HG03521 (cell line): ENCODE results near the gene VPS45.
"Not testable (repeated sequence)": the region's sequence is repeated elsewhere in the genome, so short reads cannot be mapped to it uniquely, and the experiment has no call there.

Source experiments
- ATAC-seq: cut with Tn5 transposase; IDR thresholded peaks from one replicate; pipeline ENCODE4 v1.9.1; 2021; ENCODE audit warnings: mild to moderate bottlenecking, moderate library complexity; ENCODE audit not compliant: unreplicated experiment

Gene VPS45

DNA sequence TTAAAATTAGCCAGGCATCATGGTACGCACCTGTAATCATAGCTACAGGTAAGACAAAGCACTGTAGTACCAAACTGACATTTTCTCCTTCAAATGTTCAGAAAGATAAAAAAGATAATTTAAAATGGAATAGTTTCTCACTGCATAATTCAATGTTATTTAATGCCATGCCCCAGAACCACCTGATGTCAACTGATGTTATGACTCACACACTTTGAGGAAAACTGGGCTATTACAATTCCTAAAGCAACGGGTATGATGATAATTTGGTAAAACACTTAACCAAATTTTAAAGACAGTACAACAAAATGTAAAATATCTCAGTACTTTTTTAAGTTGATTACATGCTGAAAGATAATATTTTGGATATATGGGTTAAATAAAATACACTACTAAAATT, 59.2 kb downstream of the VPS45 start:
- no peak for ATAC-seq

DNA sequence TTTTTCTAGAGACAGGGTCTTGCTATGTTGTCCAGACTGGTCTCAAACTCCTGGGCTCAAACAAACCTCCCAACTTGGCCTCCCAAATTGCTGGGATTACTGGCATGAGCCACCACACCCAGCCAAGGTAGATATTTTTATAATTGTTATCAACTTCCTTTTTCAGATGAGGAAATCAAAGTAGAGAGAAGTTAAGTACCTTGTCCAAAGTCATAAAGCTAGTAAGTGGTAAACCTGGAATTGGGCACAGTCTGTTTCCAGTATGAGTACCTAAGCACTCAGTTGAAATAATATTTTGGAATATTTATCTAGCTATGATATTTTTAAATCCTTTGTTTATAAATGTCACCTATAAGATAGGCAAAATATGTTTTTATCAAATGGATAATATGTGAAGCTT, 59.9 kb downstream of the VPS45 start:
- no peak for ATAC-seq

DNA sequence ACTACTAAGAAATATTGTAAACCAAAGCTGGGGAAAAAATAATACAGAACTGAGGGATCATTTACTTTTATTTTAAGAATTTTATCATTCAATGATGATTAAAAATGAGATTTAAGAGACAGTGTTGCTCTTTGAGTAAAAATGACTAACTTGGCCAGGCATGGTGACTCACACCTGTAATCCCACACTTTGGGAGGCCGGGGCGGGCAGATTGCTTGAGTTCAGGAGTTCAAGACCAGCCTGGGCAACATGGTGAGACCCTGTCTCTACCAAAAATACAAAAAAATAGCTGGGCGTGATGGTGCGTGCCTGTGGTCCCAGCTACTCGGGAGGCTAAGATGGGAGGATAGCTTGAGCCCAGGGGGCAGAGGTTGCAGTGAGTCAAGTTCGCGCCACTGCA, 60.3 kb downstream of the VPS45 start:
- ATAC-seq, result no peak

DNA sequence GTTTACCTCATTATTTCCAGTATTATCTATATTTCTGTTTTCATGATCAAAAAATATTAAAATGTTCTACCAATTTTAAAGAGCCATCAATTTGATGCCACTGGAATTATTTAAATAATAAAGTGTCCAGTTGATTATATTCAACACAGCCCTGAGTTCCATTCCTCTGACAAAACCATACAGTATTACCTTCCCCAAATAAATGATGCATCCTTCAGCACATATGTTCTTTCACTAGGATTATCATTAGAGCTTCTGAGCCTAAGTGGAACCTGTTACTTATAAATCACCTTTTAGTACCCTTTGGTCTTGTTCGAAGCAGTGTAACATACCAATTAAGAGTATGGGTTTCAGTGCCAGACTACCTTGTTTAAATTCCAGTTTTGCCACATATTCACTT, 64.8 kb downstream of the VPS45 start:
- no peak for ATAC-seq

DNA sequence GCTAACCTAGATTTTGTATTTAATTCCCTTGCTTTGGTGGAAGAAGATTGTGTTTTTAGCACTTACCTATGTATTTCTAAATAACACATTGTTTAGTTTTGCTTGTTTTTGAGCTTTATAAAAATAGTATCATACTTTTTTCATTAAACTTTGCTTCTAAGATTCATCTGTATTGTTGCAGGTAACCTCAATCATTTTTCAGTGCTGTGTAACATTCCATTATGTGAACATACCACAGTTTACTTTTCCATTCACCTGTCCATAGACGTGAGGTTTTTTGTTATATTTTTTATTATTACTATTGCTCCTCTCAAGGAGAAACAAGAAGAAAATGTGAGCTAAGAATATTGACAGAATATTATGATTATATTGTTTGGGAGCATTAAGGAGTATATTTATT, 67.0 kb downstream of the VPS45 start:
- ATAC-seq, result no peak

DNA sequence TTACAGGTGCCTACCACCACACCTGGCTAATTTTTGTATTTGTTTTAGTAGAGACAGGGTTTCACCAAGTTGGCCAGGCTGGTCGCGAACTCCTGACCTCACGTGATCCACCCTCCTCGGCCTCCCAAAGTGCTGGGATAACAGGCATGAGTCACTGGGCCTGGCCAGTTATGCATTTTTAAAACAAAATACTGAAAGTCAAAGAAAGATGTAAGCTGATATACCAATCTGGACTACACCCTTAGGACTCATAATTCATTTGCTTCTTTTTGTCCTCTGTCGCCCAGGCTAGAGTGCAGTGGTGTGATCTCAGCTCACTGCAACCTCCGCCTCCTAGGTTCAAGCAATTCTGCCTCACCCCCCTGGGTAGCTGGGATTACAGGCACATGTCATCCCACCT, 67.8 kb downstream of the VPS45 start:
- not testable (repeated sequence) for ATAC-seq

DNA sequence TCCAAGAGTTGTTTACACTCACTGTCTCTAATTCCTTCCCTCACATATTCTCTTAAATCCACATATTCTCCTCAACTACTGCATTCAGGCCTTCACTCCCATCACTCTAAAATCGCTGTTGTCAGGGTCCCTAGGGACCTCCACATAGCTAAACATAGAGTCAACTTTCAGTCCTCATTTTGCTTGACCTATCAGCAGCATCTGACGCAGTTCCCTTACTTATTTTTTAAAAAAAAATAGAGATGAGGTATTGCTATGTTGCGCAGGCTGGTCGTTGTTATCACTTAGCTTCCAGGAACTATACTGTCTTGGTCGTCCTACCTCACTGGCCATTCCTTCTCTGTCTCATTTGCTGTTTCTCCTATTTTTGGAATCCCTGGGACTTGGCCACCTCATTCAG, 70.5 kb downstream of the VPS45 start:
- no peak for ATAC-seq

DNA sequence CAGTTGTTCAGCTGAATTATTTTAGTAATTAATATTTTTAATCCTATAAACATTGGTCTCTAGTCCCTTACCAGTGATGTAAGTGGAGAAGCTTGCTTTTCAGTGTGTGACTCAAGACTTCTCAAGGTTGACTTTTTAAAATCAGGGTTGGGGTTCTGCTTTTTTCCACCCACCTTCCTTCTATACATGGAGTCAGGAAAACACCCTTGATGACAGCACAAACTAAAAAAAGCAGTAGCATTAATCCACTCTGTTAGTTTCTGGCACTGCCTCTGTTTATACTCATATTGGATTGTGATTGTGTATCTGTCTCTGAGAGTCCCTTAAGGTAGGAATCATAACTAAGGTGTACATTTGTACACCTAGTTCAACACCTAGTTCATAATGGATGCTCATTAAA, 73.9 kb downstream of the VPS45 start:
- ATAC-seq, result no peak

DNA sequence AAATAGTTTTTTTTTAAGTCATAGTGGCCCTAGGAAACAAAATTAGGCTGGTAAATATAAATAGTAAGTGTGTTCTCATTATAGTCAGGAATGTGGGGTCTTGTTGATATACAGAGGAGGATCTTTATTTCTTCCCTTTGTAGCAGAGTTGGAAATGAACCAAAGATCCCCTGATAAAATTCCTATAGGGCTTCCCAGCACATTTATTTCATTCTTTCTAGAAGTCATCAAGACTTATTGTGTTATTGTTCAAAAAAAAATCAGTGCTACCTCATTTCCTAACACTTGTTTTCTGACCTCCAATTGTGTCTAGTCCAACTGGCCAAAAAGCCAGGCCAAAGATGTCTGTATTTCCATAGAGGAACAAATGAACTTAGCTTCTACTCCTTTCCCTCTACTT, 74.5 kb downstream of the VPS45 start:
- no peak for ATAC-seq

DNA sequence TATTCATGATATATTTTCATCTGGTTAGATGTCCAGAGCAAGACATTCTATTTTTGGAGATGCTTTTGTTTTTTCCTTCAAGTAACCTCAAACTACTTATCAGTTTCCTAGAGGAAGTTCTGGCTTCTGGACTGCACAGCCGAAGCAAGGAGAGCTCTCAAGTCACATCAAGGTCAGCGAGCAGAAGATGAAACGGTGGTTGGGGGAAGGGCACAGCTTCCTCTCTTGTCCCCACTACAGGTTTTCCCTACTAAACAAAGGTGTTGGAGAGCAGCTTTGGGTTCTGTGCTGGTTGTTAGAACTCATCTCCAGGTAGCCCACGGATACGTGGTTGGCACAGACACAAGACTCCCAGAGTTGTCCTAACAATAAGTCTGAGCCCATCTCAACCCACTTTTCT, 77.0 kb downstream of the VPS45 start:
- ATAC-seq, result no peak

DNA sequence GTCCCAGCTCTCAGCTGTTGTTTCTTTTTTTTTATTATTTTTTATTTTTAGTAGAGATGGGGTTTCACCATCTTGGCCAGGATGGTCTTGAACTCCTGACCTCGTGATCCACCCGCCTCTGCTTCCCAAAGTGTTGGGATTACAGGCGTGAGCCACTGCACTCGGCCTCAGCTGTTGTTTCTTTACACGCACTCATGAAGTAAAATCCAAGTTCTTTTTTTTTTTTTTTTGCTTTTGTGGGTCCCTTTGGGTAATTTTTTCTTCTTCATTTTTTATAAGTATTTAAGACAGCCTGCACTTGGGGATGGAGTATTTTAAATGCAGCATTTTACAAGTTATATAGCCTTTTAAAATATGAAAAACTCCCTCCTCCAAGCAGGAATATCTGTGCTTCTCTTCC, 78.4 kb downstream of the VPS45 start:
- ATAC-seq, result not testable (repeated sequence)

DNA sequence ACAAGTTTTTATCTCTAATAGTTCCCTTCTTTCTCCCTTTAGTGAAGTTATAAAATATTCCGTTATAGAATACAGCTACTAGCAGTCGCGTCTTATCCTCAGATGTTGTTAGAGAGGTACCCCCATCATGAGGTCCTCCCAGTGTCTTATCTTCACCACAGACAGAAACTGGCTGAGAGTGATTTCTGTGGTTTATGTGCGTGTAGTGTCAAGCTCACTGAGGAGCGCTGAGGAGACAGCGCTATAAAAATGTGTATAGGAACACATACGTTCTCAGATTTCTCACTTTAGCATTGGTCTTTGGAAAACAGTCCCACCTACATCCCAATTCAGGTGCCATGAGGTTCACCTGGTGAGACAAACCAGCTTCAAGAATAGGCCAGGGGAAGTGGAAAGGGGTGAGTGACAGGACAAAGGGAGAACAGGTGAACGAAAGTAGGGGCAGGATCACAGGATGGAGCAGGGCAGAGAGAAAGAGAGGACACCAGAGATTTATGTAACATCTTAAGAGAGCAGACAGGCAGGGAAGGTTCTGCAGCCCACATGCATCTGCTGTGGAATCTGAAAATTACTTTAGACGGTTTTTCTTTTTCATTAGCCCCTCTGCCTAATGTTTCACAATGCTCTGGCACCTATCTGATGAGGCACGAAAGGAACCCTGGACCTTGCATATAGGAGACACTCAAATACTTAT, 79.4 kb downstream of the VPS45 start:
- no peak for ATAC-seq

DNA sequence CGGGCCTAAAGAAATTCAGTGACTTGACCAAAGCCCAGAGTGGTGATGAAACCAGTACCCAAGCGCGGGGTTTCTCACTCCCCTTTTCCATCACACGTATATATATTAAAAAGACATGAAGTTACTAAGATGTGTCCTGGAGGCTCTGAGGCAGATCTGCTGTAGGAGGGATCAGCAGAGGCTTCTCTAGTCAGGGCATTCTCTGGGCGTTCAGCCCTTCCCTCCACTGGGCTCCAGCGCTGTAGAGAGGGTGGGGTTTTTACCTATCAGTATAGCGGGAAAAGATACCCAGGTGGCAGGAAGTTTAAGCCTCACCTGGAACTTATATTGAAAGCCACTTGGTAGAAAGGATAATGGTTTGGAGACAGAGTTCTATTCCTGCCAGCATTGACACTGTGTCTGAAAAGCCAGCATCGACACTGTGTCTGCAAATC, 81.3 kb downstream of the VPS45 start:
- no peak for ATAC-seq

DNA sequence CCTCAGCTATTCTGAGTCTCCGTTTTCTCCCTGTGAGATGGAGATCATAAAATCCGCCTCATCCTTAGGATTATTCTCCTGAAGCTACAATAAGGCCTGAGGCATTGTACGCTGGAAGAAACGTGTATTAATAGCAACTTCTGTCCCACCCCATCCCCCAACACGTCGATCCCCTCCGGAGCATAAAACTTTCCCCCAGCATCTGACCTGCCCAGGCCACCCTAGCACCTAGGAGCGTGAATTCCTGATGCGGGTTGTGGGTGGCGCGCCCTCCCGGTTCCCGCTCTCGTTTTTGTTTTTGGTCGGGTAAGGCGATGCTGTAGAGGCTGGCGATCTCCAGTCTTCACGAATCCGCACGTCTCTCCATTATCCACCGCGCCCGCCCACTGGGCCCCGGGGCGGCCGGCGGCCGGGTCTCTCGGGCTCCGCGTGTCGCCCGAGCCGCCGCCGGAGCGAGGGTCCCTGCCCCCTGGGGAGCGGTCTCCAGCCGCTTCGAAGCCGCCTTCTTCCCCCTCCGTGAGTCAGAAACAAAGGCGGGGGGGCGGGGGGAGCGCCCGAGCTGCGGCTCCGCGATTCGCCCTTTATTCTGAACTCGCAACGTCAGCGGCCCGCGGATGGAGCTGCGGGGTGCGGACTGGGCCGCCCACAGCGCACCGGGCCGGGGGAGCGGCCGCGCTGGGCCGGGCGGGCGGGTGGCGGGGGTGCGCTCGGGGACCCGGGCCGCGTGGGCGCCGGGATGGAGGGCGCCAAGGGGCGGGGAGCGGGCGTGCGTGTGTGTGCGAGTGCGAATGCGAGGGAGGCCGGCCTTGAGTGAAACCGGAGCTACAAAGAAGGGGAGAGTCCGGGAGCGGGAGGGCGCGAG, 81.9 kb downstream of the VPS45 start, which contains the start of gene PLEKHO1:
PLEKHO1 (plus strand) TSS at position 646 of the 862 bp plus-strand sequence. CDS start 342 bp downstream, outside the sequence.
- ATAC-seq, result peak; percentile 59

DNA sequence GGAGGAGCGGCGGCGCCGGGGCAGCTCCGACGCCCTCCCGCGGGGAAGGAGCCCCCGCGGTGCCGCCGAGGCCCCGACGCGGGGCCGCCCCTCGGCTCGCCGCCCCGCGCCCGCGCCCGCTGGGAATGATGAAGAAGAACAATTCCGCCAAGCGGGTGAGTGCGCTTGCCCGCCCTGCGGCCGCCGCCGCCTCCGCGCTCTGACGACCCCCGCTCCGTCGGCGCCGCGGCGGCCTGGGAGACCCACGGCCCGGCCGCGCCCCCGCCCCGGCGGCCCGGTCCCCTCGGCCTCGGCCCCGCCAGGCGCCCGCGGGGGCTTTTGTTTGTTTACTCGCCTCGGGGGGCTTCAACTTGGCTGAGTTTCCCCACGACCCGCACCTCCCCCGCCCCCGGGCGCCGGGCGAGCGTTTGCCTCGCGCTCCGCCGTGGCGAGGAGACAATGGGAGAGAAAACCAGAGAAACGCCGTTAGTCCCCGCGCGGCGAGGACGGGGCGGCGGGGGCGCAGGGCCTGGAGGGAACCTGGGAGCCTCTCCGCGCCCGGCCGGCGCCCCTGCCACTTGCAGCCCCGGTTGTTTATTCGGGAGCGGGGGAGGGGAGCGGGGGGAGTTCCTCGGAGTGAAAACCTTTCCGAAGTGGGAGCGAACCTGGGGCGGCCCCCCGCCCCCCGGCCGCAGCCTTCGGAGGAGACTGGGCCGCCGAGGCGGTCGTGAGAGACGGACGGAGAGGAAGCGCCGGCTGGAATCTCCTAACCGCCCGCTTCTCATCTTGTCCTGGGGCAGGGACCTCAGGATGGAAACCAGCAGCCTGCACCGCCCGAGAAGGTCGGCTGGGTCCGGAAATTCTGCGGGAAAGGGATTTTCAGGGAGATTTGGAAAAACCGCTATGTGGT, 82.8 kb downstream of the VPS45 start:
- no peak for ATAC-seq

DNA sequence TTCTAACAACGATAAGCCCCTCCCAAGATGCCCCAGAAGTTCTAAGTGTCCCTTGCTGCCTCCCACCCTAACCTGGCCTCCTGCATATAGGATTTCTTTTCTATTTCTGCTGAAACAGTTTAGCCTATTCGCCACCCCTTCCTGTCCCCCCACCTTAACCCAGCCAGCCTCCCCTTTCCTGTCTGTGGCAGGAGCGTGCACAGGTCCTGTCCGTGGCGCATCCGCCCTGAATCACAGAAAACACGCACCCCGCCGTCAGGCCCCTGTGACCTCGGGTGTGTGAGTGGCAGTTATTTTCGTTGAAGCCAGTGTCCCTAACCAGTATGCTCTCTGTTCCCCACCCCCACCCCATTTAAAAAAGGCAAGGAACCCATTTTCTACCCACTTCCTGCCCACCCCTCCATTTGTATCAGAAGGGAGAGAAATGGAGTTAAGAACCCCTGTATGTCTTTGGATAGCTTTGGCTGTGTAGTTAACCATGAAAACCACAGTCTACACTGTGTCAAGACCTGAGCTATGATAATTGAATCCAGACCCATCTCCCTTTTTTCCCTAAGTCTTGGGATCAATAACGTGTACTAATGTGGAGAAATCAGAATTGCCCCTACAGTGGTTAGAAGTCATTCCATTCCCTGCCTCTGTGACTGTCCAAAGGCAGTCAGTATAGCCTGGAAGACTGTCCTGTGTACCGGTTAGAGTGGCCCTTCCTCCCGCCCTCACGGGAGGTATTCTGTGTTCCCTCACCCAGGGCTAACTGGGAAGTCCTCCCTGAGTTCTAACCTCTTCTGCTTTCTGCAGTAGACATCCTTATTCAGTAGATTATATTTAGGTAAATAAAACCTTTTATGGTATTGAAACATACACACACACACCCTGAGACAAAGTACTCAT, 84.0 kb downstream of the VPS45 start:
- ATAC-seq, result no peak

DNA sequence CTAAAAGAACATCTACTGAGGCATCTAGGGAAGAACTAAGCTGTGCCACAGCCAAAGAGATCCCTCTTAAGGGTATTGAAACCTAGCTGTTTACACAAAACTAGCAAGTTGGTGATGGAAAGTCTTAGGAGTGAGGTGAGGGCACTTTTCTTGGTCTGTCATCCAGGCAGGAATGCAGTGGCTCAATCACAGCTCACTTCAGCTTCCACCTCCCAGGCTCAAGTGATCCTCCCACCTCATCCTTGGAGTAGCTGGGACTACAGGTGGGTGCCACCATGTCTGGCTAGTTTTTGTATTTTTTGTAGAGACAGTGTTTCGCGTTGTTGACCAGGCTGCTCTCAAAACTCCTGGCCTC, 84.6 kb downstream of the VPS45 start:
- no peak for ATAC-seq

DNA sequence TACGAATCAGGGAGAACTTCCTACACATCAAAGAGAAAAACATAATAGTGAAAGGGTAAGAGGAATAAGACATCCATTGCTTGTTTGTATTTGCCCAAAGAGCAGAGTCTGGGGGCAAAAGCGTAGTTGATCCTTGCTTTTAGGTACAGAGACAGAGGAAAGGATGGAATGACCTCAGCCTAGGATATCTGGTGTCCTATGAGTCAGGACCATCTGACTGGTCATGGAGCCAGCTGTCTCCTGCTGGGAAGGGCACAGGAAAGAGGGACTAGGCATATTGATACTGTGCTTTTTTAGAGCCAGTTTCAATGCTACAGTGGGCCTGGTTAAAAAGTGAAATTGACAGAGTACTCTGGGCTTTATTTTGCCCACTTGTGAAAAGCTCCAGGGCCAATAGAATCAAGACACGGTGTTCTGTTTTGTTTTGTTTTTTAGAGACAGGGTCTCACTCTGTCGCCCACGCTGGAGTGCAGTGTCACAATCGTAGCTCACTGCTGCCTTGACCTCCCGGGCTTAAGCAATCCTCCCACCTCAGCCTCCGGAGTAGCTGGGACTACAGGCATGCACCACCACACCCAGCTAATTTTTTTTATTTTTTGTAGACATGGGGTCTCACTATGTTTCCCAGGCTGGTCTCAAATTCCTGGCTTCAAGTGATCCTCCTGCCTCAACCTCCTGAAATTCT, 85.3 kb downstream of the VPS45 start:
- no peak for ATAC-seq

DNA sequence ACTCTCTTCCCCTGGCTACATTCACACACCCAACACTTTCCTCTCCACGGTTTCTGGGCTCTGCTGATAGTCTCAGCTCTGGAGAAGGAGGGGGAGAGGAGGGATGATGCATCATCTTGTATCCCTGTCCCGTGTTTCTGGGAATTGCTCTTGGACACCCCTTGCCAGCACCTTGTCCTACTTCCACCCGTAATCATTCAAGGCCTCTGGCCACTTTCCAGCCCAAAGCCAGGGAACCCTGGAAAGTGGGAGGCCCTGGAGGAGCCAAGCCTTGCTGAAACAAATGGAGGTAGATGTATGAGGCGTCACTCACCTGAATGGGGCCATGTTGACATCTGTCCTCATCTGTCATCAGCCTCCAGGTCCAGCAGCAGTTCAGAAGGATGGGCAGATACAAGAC, 86.6 kb downstream of the VPS45 start:
- no peak for ATAC-seq
